ENCODE results near the gene MEX3A. TPM values are rescaled to one million over a fixed set of nuclear protein-coding genes. Genes with fewer than 3 reads are reported as not detected.
A peak's percentile ranks its signal among the peaks of the same experiment; 100 is the strongest.

Gene MEX3A
- total and polyA plus RNA-seq, 10 of the 15 experiments (the other 5 are each of a cell fraction or from before 2014, with no cell fraction given) = 0.11 to 5.1 (median 1.7) TPM

GRCh38 chr1:156054500-156055280 is 27.6 kb downstream of the MEX3A start, which contains the start of gene LAMTOR2 (continued):
- TF ChIP-seq IRF4 (IDR thresholded peaks at IDR 0.05; ENCODE audit: low read depth, low read length) (0 out of 2 replicates have a peak, but pooled peaks have one; percentile 4), GATAD2B (conservative IDR thresholded peaks at IDR 0.05; ENCODE audit: low read depth) (peak; percentile 51), CREM (IDR thresholded peaks at IDR 0.05; ENCODE audit: low read depth) (peak; percentile 96), IKZF2 (IDR thresholded peaks at IDR 0.05) (peak; percentile 80 to 85), CHD2 (IDR thresholded peaks at IDR 0.05; ENCODE audit: borderline replicate concordance, low read depth, low read length) (peak; percentile 88), NKRF (conservative IDR thresholded peaks at IDR 0.05) (peak; percentile 36), ZNF592 (IDR thresholded peaks at IDR 0.05) (no peak), SP1 (IDR thresholded peaks at IDR 0.05; ENCODE audit: low read depth, low read length) (peak; percentile 61), CUX1 (IDR thresholded peaks at IDR 0.05; ENCODE audit: insufficient replicate concordance, low read depth, low read length) (no peak), SMAD5 (IDR thresholded peaks at IDR 0.05; ENCODE audit: low read depth) (peak; percentile 84; the same call in 1 of the 2 replicates), CBX5 (IDR thresholded peaks at IDR 0.05; ENCODE audit: low read depth) (peak; percentile 50; the same call in 1 of the 2 replicates), TAF1 (IDR thresholded peaks at IDR 0.05; ENCODE audit: borderline replicate concordance, low read depth, low read length) (peak; percentile 62; the same call in 1 of the 2 replicates), HDAC6 (IDR thresholded peaks at IDR 0.05; ENCODE audit: unreplicated experiment) (no peak), MYB (IDR thresholded peaks at IDR 0.05; ENCODE audit: borderline replicate concordance, low read depth, low read length) (no peak), NBN (IDR thresholded peaks at IDR 0.05) (peak; percentile 75), POLR2A (IDR thresholded peaks at IDR 0.05; ENCODE audit: low read depth, low read length) (peak; percentile 73; the same call in 1 of the 2 replicates), DPF2 (IDR thresholded peaks at IDR 0.05) (0 out of 2 replicates have a peak, but pooled peaks have one; percentile 15), SREBF1 (IDR thresholded peaks at IDR 0.05; ENCODE audit: low read length) (peak; percentile 85), HDGF (IDR thresholded peaks at IDR 0.05) (0 out of 2 replicates have a peak, but pooled peaks have one; percentile 60)

Measured in GM12878 (cell line).